ENCODE measurements around the gene NCR1.
"Not testable (repeated sequence)": the region's sequence is repeated elsewhere in the genome, so short reads cannot be mapped to it uniquely, and the experiment has no call there.

The NCR1 gene

GRCh38 chr19:54916822-54917221, 10.9 kb downstream of the NCR1 start:
- DNase-seq: no peak

- DNase-seq: no peak
Observed at GRCh38 chr19:54918499-54918898, 12.6 kb downstream of the NCR1 start.

- DNase-seq: not testable (repeated sequence)
Observed at GRCh38 chr19:54919646-54920563, 14.0 kb downstream of the NCR1 start.

GRCh38 chr19:54921082-54921481, 15.1 kb downstream of the NCR1 start:
- no peak for DNase-seq

- no peak for DNase-seq
Observed at GRCh38 chr19:54923276-54923675, 17.3 kb downstream of the NCR1 start.

- no peak for DNase-seq
Observed at GRCh38 chr19:54928299-54928698, 22.4 kb downstream of the NCR1 start.

GRCh38 chr19:54937926-54938325, 32.0 kb downstream of the NCR1 start:
- no peak for DNase-seq

GRCh38 chr19:54938906-54939305, 33.0 kb downstream of the NCR1 start:
- no peak for DNase-seq

GRCh38 chr19:54939538-54939937, 33.6 kb downstream of the NCR1 start:
- not testable (repeated sequence) for DNase-seq

GRCh38 chr19:54943772-54944361, 37.9 kb downstream of the NCR1 start:
- not testable (repeated sequence) for DNase-seq

- DNase-seq: no peak
Observed at GRCh38 chr19:54947381-54947780, 41.4 kb downstream of the NCR1 start, which contains the start of gene NLRP7. TSS of gene NLRP7 (minus strand) at chr19:54947530.

GRCh38 chr19:54949412-54949811, 43.5 kb downstream of the NCR1 start:
- no peak for DNase-seq

GRCh38 chr19:54950580-54950979, 44.6 kb downstream of the NCR1 start:
- not testable (repeated sequence) for DNase-seq

GRCh38 chr19:54952591-54953344, 46.8 kb downstream of the NCR1 start:
- DNase-seq: no peak

GRCh38 chr19:54953345-54953713, 47.4 kb downstream of the NCR1 start:
- DNase-seq: not testable (repeated sequence)

GRCh38 chr19:54955376-54955775, 49.4 kb downstream of the NCR1 start:
- no peak for DNase-seq

- DNase-seq: no peak
Observed at GRCh38 chr19:54959840-54960239, 53.9 kb downstream of the NCR1 start.
